Measurements from ENCODE around the gene ARHGEF11. TPM values are rescaled to one million over a fixed set of nuclear protein-coding genes. Genes with fewer than 3 reads are reported as not detected.

The ARHGEF11 gene
- total RNA-seq, 3 donors from 2014 or later: 31.1 to 50.4 (median 33.1) TPM

DNA sequence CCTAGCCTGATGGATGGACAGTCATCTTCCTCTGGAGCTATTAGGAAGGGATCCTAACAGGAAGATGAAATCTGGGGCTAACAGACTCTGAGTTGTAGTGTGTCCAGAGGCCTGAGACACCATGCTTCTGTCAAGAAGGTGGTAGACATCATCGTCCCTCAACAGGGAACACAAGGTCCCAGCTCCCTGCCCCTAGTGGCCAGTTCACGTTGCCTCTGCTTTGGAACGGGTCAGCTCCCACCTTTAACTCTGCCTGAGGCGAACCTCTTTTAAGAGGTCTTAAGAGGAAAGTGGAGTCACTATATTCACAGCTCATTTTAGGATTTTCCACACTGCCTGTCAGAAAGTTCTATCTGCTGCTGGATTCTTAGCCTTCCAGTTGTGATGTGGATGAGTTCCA lies 96.8 kb downstream of the ARHGEF11 start:
- H3K4me3 ChIP-seq: no peak overlapping the region
- no peak for DNase-seq (ENCODE audit: low spot score in 2 of 2)
- TF ChIP-seq, protein P1, sequence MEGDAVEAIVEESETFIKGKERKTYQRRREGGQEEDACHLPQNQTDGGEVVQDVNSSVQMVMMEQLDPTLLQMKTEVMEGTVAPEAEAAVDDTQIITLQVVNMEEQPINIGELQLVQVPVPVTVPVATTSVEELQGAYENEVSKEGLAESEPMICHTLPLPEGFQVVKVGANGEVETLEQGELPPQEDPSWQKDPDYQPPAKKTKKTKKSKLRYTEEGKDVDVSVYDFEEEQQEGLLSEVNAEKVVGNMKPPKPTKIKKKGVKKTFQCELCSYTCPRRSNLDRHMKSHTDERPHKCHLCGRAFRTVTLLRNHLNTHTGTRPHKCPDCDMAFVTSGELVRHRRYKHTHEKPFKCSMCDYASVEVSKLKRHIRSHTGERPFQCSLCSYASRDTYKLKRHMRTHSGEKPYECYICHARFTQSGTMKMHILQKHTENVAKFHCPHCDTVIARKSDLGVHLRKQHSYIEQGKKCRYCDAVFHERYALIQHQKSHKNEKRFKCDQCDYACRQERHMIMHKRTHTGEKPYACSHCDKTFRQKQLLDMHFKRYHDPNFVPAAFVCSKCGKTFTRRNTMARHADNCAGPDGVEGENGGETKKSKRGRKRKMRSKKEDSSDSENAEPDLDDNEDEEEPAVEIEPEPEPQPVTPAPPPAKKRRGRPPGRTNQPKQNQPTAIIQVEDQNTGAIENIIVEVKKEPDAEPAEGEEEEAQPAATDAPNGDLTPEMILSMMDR (IDR thresholded peaks at IDR 0.05): no peak
- no peak for TF ChIP-seq POLR2A (IDR thresholded peaks at IDR 0.05)
- no peak for TF ChIP-seq POLR2AphosphoS5 (IDR thresholded peaks at IDR 0.05)
- peaks cover 19% of the 10 kb centered on the region for H3K36me3 ChIP-seq
- intact Hi-C loops (cut with DNase I; ENCODE audit: low total_unique reads): no loop called here
- no peaks in the 10 kb centered on the region for H3K9me3 ChIP-seq
- H3K27ac ChIP-seq: no peak overlapping the region
- no peaks in the 10 kb centered on the region for H3K27me3 ChIP-seq
- H3K4me1 ChIP-seq: no peaks in the 10 kb centered on the region

DNA sequence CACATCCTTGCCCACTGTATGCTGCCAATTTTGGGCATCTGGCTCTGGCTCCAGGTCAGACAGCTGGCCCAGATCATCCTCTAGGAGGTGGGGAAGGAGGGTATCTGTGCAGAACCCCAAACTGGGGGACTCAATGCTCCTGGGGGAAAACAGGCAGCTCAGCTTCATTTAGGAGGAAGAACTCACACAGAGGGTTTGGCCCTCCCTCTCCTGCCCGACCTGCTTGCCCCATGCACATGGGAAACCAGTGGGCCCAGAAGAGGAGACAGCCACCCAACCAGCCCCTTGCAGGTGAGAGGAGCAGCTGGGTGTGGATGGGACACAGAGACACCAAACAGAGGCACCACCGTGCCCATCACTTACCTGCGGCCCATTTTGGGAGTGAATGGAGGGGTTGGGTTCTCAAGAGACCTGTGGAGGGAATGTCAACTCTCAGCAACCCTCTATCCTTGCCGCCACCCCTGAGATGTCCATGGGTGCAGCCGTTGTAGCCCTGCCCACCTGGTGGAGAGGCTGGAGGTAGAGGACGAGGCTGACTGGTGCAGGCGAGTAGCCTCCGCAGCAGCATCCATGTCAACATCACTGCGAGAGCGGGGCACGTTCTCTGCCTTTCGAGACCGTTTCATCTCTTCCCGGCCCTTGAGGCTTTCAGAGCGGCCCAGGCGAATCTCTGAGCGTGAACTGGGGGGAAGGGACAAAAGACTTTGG lies 97.6 kb downstream of the ARHGEF11 start:
- Histone ChIP-seq H3K9me3 (no peaks in the 10 kb centered on the region), H3K27me3 (no peaks in the 10 kb centered on the region), H3K4me1 (no peaks in the 10 kb centered on the region), H3K36me3 (peaks cover 19% of the 10 kb centered on the region), H3K4me3 (no peak overlapping the region), H3K27ac (no peak overlapping the region)
- intact Hi-C loops (cut with DNase I; ENCODE audit: low total_unique reads): no loop called here
- no peak for DNase-seq (ENCODE audit: low spot score in 2 of 2)
- TF ChIP-seq POLR2A (IDR thresholded peaks at IDR 0.05): no peak
- TF ChIP-seq POLR2AphosphoS5 (IDR thresholded peaks at IDR 0.05): no peak
- TF ChIP-seq, protein P1 (IDR thresholded peaks at IDR 0.05): no peak

DNA sequence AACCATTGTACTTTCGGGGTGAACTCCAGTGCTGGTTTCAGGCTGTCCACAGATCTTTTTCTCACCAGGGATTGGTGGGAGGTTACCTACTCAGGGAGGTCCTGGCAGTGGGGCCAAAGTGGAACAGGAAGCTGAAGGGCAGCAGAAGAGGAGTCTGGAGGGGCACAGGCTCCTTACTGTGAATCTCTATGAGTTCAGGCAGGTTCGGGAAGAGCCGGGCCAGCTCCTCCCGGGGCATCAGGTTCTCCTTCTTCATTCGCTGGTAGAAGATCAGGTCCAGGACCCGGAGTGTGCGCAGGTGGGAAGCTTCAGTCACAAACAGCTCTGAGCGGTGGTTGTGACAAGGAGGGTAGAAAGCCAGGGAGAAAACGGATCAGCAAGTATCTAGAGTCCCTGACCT lies 98.4 kb downstream of the ARHGEF11 start:
- intact Hi-C loops (cut with DNase I; ENCODE audit: low total_unique reads): no loop called here
- Histone ChIP-seq H3K36me3 (peaks cover 18% of the 10 kb centered on the region), H3K27ac (no peak overlapping the region), H3K4me3 (no peak overlapping the region), H3K27me3 (no peaks in the 10 kb centered on the region), H3K4me1 (no peaks in the 10 kb centered on the region), H3K9me3 (no peaks in the 10 kb centered on the region)
- DNase-seq (ENCODE audit: low spot score in 2 of 2): no peak
- TF ChIP-seq, protein P1 (IDR thresholded peaks at IDR 0.05): no peak
- TF ChIP-seq POLR2AphosphoS5 (IDR thresholded peaks at IDR 0.05) (no peak), POLR2A (IDR thresholded peaks at IDR 0.05) (no peak)

DNA sequence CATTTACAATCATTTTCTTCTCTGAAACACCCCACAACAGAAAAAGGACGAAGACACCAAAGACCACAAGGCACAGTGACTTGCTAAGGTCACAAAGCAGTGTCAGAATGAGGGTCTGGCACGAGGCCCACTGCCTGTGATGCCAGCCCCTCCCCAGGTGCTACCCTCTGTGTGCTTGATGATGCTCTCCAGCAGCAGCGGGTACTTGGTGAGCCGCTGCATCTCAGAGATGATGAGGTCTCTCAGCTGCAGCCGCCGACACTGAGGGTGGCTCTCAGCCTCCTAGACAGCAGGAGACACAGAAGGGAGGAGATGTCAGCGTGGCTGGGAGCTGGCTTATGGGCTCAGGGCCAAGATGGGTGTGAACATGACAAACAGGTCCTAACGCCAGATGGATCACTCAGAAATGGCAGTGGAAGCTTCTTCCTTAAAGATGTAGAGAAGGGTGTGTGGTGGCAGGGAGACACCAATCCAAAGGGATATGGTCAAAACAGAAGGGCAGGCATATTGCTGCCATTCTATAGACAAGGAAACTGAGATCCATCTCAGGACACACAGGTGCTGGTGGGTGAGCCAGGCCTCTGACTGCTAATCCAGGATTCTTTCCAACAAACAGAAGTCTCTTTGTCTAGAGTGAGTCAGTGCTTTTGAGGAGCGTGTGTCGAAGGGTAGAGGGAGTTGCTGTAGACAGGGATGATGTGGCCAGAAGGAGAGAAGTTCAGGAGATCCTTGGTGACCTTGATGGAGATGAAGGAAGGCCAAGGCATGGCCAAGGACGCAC lies 99.5 kb downstream of the ARHGEF11 start:
- Histone ChIP-seq H3K27ac (no peak overlapping the region), H3K4me3 (no peak overlapping the region), H3K27me3 (no peaks in the 10 kb centered on the region), H3K9me3 (no peaks in the 10 kb centered on the region), H3K4me1 (no peaks in the 10 kb centered on the region), H3K36me3 (peaks cover 14% of the 10 kb centered on the region)
- DNase-seq (ENCODE audit: low spot score in 2 of 2): no peak
- intact Hi-C loops (cut with DNase I; ENCODE audit: low total_unique reads): no loop called here
- TF ChIP-seq, protein P1 (IDR thresholded peaks at IDR 0.05): no peak
- no peak for TF ChIP-seq POLR2AphosphoS5 (IDR thresholded peaks at IDR 0.05)
- no peak for TF ChIP-seq POLR2A (IDR thresholded peaks at IDR 0.05)

DNA sequence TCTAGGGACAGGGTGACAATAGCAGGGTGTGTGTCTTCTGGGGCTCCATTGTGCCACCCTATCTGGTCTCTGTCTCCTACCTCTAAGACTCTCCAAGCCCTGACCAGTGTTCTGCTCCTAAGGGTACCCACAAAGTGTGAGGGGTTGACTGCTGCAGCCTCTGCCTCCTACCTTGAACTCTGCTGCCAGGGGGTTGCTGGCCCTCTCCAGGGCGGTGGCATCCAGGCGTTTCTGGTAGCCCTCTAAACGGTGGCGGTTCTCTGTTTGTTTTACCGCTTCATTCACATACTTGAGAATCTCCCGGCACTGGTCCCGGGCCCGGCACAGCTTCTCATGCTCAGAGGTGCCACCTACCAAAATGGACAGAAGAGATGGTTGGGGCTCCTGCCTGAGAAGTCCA lies 100.7 kb downstream of the ARHGEF11 start:
- Histone ChIP-seq H3K27ac (no peak overlapping the region), H3K27me3 (no peaks in the 10 kb centered on the region), H3K4me3 (no peak overlapping the region), H3K9me3 (no peaks in the 10 kb centered on the region), H3K36me3 (peaks cover 14% of the 10 kb centered on the region), H3K4me1 (no peaks in the 10 kb centered on the region)
- DNase-seq (ENCODE audit: low spot score in 2 of 2): no peak
- TF ChIP-seq POLR2A (IDR thresholded peaks at IDR 0.05): no peak
- TF ChIP-seq POLR2AphosphoS5 (IDR thresholded peaks at IDR 0.05): no peak
- TF ChIP-seq, protein P1 (IDR thresholded peaks at IDR 0.05): no peak
- intact Hi-C loops (cut with DNase I; ENCODE audit: low total_unique reads): no loop called here
